Raji (cell line): ENCODE data around the gene COX4I2.

ENCODE experiments used
- POLR2A ChIP-seq: IDR thresholded peaks from 2 replicates; pipeline ENCODE4 v1.6.1; 2011; ENCODE audit warnings: low read depth, low read length, control low read depth; ENCODE audit not compliant: insufficient read depth

Gene COX4I2

GRCh38 chr20:31666258-31667042 is 28.7 kb downstream of the COX4I2 start:
- no peak for TF ChIP-seq POLR2A

GRCh38 chr20:31667315-31668285 is 29.9 kb downstream of the COX4I2 start:
- no peak for TF ChIP-seq POLR2A

DNA sequence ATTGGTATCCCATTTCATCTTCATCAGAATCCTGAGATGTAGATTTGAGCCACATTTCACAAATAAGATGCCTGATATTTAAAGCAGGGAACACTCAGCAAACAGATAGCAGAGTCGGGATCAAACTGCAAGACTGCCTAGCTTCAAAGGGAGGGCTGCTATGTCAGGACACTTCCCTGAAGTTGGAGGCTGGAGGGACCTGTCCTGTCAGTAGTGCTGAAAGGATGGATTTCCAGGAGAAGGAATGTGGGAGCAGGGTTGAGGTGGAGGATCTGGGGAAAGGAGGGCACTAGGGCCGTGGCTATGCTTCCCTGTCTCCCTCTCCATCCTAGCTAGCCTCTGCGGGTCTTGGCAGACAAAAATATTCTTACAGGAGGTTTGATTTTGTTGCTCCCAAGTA is 32.2 kb downstream of the COX4I2 start:
- no peak for TF ChIP-seq POLR2A

- TF ChIP-seq POLR2A, result no peak
Measured at GRCh38 chr20:31670371-31671228, 32.9 kb downstream of the COX4I2 start.

DNA sequence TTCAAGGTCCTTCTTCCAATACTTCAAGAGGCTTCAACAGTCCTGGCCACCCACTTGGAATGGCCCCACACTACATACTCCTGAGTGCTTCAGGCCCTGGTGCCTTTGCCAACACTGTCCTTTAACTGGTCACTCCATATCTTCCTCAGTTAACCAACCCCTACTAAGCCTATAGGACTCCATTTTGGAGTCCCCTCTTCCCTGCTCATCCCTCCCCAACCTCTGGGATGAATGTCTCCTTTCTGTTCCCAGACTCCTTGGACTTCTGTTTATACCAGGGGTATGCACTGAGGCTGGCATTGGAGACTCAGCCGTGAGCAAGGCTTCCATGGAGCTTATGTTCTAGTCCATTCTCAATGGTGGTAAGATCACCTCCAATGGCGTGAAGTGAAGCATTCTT is 33.6 kb downstream of the COX4I2 start:
- no peak for TF ChIP-seq POLR2A

DNA sequence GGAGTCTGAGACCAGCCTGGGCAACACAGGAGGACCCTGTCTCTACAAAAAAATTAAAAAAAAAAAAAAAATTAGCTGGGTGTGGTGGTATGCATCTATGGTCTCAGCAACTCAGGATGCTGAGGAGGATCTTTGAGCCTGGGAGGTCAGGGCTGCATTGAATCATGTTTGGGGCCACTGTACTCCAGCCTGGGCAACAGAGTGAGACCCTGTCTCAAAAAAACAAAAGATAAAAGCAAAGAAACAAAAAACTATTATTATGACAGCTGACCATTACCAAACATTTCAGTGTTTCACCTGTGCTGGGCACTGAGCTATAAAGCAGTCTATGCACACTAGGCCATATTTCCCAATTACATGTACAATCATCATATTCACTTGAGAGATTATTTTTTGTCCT is 35.7 kb downstream of the COX4I2 start:
- no peak for TF ChIP-seq POLR2A

DNA sequence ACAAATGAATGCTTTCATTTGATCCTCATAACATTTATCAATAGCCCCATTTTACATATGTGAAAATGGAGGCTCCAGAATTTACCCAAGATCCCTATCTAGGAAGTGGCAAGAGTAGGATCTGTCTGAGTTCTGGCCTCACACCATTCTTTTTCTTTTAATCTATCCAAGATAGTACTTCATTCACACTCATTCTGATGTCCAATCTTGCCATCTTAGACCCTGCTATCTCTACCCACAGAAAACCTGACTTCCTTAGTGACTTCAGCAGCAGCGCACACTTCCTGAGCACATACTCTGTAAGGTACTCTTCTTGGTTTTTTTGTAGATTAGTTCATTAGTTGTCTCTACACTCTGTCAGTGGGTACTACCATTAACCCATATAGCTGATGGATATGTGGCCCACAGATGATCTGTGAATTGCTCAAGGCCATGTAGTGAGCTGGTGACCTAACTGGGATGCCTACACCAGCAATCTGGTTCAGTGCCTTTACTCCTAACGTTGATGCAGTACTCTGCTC is 36.3 kb downstream of the COX4I2 start:
- no peak for TF ChIP-seq POLR2A

DNA sequence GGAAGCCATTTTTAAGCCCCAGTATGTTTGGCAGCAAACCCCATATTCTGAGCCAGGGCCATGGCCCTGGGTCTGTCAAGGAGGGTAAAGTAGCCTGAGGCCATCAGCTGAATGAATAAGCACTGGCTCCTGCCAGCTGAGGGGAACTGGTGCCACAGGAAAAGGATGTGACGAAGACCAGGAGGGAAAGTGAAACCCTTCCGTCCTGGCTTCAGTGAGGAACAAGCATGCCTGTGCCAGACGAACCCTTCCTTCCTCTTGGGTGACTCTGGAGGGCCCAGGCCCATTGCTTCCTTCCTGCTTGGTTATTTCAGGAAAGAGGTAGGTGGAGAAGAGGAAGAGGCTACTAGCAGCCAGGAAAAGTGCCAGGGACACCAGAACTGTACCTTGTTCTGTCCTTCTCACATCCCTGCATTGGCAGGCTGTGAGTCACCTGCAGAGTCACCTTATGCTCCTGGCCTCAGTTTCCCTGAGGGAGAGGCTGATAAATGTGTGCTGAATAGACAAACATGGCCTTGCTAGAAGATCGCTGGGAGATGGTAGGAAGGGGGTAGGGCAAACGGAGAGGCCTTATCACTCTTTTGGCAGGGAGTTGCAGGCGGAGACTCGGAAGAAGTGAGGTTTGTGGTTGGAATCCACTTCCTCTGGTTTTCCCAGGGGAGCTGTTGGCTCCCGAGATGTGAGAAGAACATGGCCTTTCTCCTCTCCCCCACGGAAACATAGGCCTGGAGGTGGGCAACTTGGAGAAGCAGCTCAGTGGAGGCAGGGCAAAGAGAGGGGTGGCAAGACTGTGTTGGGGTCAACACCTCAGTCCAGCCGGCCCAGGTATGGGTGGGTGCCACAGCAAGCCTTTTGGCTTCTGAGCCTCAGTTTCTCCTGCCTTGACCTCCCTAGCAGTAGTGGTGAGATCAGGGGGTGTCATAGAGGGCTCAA is 37.4 kb downstream of the COX4I2 start:
- peak; percentile 35; the same call in 1 of the 2 replicates for TF ChIP-seq POLR2A

DNA sequence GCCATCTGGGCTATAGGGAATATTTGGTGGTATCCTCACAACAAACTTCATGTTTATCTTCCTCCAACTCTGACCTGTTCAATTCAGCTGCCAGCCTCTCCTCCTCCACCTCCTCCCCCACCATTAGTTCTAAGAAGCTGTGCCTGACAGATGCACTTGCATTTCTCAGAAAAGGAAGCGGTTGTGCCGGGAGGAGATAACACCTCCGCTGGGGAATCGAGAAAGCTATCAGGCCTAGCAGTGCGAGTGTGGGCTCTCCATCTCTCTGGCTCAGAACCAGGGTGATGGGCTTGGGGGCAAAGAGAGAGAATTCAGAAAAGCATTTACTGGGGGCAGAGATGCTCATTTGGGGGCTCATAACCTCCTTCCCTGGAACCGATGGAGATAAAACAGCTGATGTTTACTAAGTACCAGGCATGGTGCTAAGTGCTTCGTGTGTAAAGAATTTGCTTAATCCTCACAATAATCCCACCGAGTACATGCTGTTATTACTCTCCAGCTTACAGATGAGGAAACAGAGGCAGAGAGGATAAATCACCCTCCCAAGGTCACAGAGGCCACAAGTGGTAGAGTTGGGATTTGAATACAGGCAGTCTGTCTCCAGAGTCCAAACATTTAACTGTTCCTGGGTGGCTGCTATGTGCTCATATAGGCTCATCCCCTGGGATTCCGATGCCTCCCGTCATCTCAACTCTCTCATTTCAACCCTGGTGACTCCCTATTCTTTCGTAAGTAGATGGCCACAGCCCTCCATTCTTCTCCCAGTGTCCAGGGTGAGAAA is 38.3 kb downstream of the COX4I2 start:
- TF ChIP-seq POLR2A, result no peak

DNA sequence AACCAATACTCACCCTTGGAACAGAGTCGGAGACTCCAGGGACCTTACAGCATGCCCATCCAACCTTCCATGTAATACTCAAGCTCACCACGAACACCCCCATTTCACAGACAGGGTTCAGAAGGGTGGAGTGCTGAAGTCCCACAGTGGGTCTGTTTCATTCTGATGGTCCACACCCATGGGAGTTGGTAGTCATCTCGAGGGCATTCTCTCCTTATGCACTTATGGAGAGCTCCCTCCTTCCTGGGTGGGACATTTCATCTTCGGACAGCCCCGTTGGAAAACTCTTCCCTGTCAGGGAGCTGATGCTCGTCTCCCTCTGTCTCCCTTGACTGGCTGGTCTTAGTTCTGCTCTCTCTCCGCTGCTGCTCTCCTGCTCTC is 38.9 kb downstream of the COX4I2 start:
- no peak for TF ChIP-seq POLR2A

DNA sequence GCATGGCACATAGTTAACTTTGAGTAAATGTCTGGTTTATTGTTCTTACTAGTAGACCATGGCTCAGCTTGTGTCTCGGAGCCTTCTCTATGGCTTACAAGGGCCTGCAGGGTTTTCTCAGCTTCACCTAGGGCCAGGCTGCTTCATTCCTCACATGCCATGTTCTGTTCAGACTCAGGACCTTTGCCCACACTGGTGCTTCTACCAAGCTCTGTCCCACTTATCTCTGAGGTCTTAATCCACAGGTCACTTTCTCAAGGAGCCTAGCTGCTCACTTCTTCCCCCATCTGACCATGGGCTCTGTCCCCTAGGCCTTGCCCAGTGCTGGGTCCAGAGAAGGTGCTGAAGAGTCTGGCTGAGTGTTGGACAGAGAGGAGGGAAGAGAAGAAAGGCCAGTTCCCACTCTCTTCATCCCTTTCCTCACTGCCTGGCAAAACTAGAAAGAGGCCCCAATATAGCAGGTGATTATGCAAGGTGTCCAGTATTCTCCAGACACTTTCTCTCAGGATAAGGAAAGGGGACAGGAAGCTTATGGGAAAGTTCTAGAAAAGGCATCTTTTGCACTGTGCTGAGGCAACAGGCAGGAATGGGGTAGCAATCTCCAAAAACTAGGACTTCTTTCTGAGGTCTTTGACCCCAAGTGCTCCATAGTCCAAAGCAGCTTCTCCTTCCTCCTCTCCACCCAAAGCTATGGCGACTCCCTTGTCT is 40.0 kb downstream of the COX4I2 start:
- no peak for TF ChIP-seq POLR2A
